Osteocyte (in vitro differentiated cells): ENCODE data around the gene NFIB. TPM values are rescaled to one million over a fixed set of nuclear protein-coding genes. Genes with fewer than 3 reads are reported as not detected.
A peak's percentile ranks its signal among the peaks of the same experiment; 100 is the strongest.

ENCODE experiments used
- DNase-seq: peaks from one replicate; pipeline ENCODE4 v3.0.0; 2021; ENCODE audit warnings: mixed read lengths; ENCODE audit not compliant: unreplicated experiment; ENCODE audit errors: extremely low spot score
- H3K27ac Mint-ChIP-seq: one replicate; pipeline ENCODE4 v1.8.0; 2021; ENCODE audit warnings: mild to moderate bottlenecking, mixed read lengths; ENCODE audit not compliant: unreplicated experiment
- H3K27me3 Mint-ChIP-seq: one replicate; pipeline ENCODE4 v1.8.0; 2021; ENCODE audit warnings: mixed read lengths; ENCODE audit not compliant: unreplicated experiment
- H3K36me3 Mint-ChIP-seq: one replicate; pipeline ENCODE4 v1.8.0; 2021; ENCODE audit warnings: mixed read lengths; ENCODE audit not compliant: unreplicated experiment
- H3K4me1 Mint-ChIP-seq: one replicate; pipeline ENCODE4 v1.8.0; 2021; ENCODE audit warnings: mixed read lengths; ENCODE audit not compliant: unreplicated experiment
- H3K4me3 Mint-ChIP-seq: one replicate; pipeline ENCODE4 v1.8.0; 2021; ENCODE audit warnings: mild to moderate bottlenecking, moderate library complexity, mixed read lengths; ENCODE audit not compliant: unreplicated experiment
- H3K9me3 Mint-ChIP-seq: one replicate; pipeline ENCODE4 v1.8.0; 2021; ENCODE audit warnings: mixed read lengths; ENCODE audit not compliant: unreplicated experiment
- total RNA-seq: library from RNA; stranded (reverse); gene quantifications from 2 replicates; pipeline ENCODE4 v1.2.1, GENCODE V29; 2021
- TF ChIP-seq, protein P1 (sequence below): fragments of 200-600 bp; sonication (generic); IDR thresholded peaks from 2 replicates; pipeline ENCODE4 v1.5.0; 2021; ENCODE audit warnings: antibody characterized with exemption, mild to moderate bottlenecking, moderate library complexity

The NFIB gene
- total RNA-seq, 1 donor from 2014 or later: 36.1 TPM

GRCh38 chr9:14323083-14323971, 9.4 kb upstream of the NFIB start:
- no peak for DNase-seq
- Mint-ChIP-seq H3K9me3 (no peaks in the 10 kb centered on the region), H3K27ac (peak overlapping the region; percentile 67), H3K4me1 (peaks cover 44% of the 10 kb centered on the region), H3K27me3 (no peaks in the 10 kb centered on the region), H3K36me3 (no peaks in the 10 kb centered on the region), H3K4me3 (peak overlapping the region; percentile 73)
- TF ChIP-seq, protein P1, sequence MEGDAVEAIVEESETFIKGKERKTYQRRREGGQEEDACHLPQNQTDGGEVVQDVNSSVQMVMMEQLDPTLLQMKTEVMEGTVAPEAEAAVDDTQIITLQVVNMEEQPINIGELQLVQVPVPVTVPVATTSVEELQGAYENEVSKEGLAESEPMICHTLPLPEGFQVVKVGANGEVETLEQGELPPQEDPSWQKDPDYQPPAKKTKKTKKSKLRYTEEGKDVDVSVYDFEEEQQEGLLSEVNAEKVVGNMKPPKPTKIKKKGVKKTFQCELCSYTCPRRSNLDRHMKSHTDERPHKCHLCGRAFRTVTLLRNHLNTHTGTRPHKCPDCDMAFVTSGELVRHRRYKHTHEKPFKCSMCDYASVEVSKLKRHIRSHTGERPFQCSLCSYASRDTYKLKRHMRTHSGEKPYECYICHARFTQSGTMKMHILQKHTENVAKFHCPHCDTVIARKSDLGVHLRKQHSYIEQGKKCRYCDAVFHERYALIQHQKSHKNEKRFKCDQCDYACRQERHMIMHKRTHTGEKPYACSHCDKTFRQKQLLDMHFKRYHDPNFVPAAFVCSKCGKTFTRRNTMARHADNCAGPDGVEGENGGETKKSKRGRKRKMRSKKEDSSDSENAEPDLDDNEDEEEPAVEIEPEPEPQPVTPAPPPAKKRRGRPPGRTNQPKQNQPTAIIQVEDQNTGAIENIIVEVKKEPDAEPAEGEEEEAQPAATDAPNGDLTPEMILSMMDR: no peak

- Mint-ChIP-seq H3K4me1 (peaks cover 51% of the 10 kb centered on the region), H3K27ac (peak overlapping the region; percentile 77), H3K4me3 (peak overlapping the region; percentile 73), H3K36me3 (no peaks in the 10 kb centered on the region), H3K27me3 (no peaks in the 10 kb centered on the region), H3K9me3 (no peaks in the 10 kb centered on the region)
- TF ChIP-seq, protein P1: peak; percentile 73
- DNase-seq: peak; percentile 96
Measured at GRCh38 chr9:14322211-14323082, 8.5 kb upstream of the NFIB start.

DNA sequence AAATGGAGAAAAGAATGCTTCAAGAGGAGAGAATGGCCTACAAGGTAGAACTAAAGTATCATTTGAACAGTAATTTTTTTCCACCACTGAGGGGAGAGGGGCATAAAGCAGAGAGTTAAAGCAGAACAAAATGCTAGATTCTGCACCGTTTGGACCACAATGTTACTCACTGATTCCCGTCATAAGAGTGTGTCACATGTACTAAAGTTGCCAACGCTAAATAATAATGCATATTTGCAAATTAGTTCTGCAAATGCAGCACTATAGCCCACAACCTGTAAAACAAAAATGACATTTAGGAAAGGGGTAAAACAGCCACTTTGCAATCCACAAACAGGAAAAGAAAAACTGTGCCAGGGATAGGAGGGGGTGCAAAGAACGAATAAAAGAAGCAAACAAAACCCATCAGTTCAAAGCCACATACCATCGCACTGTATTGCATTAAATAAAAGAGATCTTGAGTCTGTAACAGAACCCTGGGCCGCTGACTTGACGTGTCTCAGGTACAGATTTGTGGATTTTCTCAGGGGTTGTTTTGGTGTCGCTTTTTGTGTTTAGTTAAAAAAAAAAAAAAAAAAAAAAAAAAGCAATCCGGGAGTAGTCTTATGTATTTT, 7.7 kb upstream of the NFIB start:
- H3K36me3 Mint-ChIP-seq: no peaks in the 10 kb centered on the region
- TF ChIP-seq, protein P1: no peak
- H3K4me1 Mint-ChIP-seq: peaks cover 52% of the 10 kb centered on the region
- DNase-seq: no peak
- H3K27ac Mint-ChIP-seq: peak overlapping the region; percentile 77
- H3K27me3 Mint-ChIP-seq: no peaks in the 10 kb centered on the region
- peak overlapping the region; percentile 73 for H3K4me3 Mint-ChIP-seq
- H3K9me3 Mint-ChIP-seq: no peaks in the 10 kb centered on the region

GRCh38 chr9:14320271-14321181, 6.6 kb upstream of the NFIB start:
- Mint-ChIP-seq H3K4me3 (peak overlapping the region; percentile 73), H3K27me3 (no peaks in the 10 kb centered on the region), H3K36me3 (no peaks in the 10 kb centered on the region), H3K4me1 (peaks cover 54% of the 10 kb centered on the region), H3K27ac (peak overlapping the region; percentile 68), H3K9me3 (no peaks in the 10 kb centered on the region)
- DNase-seq: no peak
- TF ChIP-seq, protein P1: no peak
